GDM1 (cell line): ENCODE results near the gene CHPT1.
A peak's percentile ranks its signal among the peaks of the same experiment; 100 is the strongest.

ENCODE experiments used
- DNase-seq: peaks from one replicate; lab custom pipeline; 2025; lab: John Stamatoyannopoulos, UW

CHPT1 gene

GRCh38 chr12:101763246-101763931, 65.9 kb downstream of the CHPT1 start:
- peak; percentile 35 for DNase-seq

GRCh38 chr12:101764051-101764792, 66.8 kb downstream of the CHPT1 start:
- no peak for DNase-seq

GRCh38 chr12:101767537-101767936, 70.1 kb downstream of the CHPT1 start:
- DNase-seq: no peak

GRCh38 chr12:101768781-101769180, 71.3 kb downstream of the CHPT1 start:
- no peak for DNase-seq

GRCh38 chr12:101769865-101770264, 72.4 kb downstream of the CHPT1 start:
- DNase-seq: no peak

GRCh38 chr12:101772012-101772775, 74.8 kb downstream of the CHPT1 start:
- peak; percentile 23 for DNase-seq

GRCh38 chr12:101773650-101774162, 76.3 kb downstream of the CHPT1 start:
- DNase-seq: peak; percentile 68

- peak; percentile 68 for DNase-seq
These were observed 78.4 kb downstream of the CHPT1 start for GRCh38 chr12:101775816-101776215.

GRCh38 chr12:101777485-101777884, 80.0 kb downstream of the CHPT1 start:
- DNase-seq: peak; percentile 14

- DNase-seq: no peak
These were observed 80.5 kb downstream of the CHPT1 start for GRCh38 chr12:101777978-101778377.
